Umbilical cord (tissue), 2 donors: ENCODE measurements around the gene MMAB. TPM values are rescaled to one million over a fixed set of nuclear protein-coding genes. Genes with fewer than 3 reads are reported as not detected.

Experiments
- DNase-seq: peaks from one replicate; pipeline ENCODE4 v3.0.0-alpha.2; 2015; ENCODE audit warnings: low spot score
- total RNA-seq: library from RNA; depleted of rRNA; stranded (reverse); fragments of >200 nt; gene quantifications from one replicate; pipeline ENCODE4 v1.2.3, GENCODE V29; 2014; ENCODE audit warnings: low replicate concordance; ENCODE audit not compliant: insufficient read depth

Gene MMAB
- total RNA-seq, result 11.1 TPM

- peak; percentile 100 for DNase-seq
Measured at GRCh38 chr12:109573029-109573913, at the start of gene MMAB, which contains the start of gene MVK. Gene MMAB (minus strand): TSS chr12:109573504. CDS start chr12:109573480, 24 bp downstream. Gene MVK (plus strand): TSS chr12:109573794. CDS start chr12:109574823, 1,029 bp downstream.

DNA sequence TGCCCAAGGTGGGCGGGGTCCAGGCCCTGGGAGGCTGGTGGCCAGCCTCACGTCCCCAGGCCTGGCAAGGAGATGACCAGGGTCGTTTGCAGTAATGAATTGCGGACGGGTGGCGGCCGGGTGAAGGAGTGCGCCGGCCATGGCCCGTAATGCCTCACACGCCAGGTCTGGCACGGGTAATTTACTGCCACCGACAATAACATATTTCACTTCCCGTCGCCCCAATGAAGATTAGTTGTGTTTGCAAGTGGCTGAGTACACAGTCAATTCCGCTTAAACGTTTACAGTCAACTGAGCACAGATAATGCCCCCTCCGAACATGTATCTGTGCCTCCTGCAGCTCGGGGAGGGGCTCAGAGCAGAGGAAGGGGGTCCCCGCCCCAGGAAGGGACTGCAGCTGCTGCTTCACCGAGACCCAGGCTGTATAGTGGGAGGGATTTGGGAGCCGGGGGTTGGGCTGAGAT is 48.6 kb upstream of the MMAB start:
- no peak for DNase-seq

GRCh38 chr12:109621211-109621694 is 47.9 kb upstream of the MMAB start:
- no peak for DNase-seq

- no peak for DNase-seq
Measured at GRCh38 chr12:109619002-109619604, 45.8 kb upstream of the MMAB start.

- DNase-seq, result no peak
Measured at GRCh38 chr12:109618082-109618481, 44.8 kb upstream of the MMAB start.

DNA sequence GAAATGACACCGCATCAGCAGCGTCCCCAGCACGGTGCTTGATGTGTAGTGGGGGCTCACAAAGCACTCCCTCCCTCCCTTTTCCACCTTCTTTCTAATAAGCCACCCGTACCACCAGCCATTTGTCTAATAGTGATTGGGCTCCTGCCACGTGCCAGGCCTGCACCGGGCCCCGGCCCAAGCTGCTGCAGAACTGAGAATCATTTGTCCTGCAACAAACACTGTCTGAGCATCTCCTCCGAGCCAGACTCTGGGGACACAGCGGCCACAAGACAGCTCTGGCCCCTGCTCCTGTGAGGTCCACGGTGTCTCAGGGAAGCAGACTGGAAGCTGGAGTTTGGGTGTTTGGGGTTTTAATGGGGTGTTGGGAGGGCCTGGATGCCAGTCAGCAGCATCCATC is 44.2 kb upstream of the MMAB start:
- DNase-seq, result no peak

DNA sequence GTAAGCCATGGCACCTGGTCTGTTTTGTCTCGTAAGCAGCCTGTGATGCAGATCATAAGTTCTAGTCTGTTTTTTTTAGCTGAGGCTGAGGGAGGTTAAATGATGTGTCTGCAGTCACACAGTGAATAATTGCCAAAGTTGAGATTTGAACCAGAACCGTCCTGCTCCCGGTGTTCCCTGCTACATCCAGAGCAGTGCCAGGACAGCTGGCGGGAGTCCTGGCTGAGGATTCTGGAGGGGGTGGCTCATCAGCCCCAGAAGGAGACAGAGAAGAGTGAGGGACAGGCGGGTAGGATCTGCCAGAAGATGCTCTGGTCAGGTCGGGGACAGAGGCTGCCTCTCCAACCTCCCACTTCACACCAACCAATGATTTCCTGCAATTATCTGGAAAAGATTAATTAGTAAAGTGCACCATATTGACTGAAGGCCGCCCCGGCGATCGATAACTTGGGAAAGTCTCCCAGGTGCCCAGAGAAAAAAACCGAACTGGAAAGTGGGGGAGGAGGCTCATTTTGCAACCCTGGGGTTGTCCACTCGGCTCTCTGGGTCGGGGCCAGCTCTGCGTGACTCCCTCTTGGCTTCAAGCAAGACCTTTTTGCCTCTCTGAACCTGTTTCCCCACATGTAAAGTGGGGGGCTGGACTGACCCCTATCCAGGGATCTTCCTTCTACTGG is 42.4 kb upstream of the MMAB start:
- no peak for DNase-seq

DNA sequence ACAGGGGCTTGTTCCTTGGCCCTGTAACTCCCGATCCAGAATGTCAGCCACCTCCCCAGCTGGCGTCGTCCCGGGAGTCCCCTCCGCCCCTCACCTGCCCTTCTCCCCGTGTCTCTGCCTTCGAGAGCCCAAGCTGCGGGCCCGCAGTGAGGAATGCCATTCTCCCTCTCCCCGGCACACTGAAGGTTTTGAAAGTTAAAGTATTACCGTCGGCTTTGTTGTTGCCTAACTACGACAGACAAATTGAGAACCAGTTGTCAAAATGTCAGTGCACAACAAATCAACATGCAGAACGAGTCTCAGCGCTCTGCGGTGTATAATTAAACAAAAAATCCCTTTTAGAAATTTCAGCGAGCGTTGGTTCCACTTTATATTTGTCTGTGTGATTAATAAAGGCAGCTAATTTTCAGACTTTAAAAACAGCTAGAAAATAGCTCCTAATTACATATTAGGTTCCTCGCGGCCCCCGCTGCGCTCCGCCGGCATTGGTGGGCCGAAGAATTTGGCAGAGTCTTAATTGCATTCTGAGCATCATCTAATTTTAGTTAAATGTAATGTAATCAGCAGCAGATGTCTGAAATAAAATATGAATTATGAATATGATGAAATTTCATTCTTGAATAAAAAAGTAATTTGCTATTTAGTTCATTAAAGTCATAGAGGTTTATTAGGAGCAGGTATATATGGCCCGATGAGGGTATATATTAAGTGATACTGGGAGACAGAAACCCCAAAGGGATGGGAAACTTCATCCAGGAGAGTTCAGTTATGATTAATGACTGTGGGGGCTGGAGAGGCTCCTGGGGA is 40.5 kb upstream of the MMAB start:
- no peak for DNase-seq

DNA sequence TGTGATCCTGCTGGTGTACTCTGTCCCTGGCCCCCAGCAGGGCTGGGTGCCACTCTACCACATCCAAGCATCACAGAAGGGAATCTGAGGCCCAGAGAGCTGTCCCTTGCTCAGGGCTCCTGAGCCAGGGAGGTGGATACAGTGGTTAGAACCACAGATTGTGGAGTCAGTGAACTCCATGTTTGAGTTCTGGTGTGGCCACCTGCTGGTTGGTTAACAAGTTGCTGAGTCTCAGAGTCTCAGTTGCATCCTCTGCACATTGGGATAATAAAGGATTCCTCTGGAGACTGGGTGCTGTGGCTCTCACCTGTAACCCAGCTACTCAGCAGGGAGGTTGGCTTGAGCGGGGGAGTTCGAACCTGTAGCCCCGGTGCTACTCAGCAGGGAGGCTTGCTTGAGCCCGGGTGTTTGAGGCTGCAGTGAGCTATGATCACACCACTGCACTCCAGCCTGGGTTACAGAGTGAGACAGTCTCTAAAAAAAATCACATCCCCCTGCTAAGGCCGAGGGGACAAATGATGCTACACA is 39.7 kb upstream of the MMAB start:
- DNase-seq, result no peak

DNA sequence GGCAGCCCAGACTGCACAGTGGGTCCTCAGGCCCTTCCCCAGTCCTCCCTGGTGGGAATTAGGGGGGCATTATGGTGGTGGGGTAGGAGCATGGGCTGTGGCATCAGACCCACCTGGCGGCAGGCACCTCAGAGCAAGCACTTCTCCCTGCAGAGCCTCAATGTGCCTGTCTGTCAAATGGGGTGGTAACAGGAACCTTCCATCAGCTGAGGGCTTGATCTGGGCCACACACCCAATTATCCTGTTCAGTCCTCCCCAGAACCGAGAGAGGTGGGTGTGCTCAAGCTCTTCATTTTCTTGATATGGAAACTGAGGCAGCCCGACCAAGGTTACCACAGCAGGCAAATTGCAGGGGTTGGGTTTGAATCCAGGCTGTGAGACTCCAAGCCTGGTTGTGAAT is 38.7 kb upstream of the MMAB start:
- DNase-seq, result no peak

GRCh38 chr12:109611223-109611622 is 37.9 kb upstream of the MMAB start:
- no peak for DNase-seq

DNA sequence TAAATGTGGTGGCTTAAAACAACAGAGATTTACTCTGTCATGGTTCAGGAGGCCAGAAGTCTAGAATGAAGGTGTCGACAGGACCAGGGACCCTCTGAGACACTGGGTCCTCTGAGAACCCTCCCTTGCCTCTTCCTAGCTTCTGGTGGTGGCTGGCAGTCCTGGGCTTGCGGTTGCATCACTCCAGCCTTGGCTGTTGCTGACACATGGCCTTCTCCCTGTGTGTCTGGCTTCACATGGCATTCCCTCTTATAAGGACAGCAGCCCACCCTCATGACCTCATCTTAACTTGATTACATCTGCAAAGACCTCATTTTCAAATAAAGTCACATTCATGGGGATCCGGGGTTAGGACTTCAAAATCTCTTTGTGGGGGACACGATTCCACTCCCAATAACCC is 37.2 kb upstream of the MMAB start:
- no peak for DNase-seq

DNA sequence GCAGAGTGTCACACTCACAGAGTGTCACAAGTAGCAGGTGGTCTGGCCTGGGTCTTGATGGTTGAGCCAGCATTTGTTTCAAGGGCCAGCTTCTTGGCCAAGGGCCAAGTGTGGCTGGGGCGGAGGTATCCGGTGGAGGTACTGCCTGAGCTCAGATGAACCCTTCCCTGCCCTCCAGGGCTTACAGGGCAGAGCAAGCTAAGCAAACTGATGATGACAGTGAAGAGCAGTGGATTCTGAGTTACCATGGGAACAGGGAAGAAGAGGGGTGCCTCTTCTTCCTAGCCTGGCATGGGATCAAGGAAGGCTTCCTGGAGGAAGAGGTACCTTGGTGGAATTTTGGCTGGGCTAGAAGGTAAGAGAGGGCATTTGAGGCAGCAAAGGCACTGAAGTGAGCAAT is 36.0 kb upstream of the MMAB start:
- DNase-seq, result no peak

- no peak for DNase-seq
Measured at GRCh38 chr12:109608793-109609192, 35.5 kb upstream of the MMAB start.

- no peak for DNase-seq
Measured at GRCh38 chr12:109608270-109608669, 35.0 kb upstream of the MMAB start.

DNA sequence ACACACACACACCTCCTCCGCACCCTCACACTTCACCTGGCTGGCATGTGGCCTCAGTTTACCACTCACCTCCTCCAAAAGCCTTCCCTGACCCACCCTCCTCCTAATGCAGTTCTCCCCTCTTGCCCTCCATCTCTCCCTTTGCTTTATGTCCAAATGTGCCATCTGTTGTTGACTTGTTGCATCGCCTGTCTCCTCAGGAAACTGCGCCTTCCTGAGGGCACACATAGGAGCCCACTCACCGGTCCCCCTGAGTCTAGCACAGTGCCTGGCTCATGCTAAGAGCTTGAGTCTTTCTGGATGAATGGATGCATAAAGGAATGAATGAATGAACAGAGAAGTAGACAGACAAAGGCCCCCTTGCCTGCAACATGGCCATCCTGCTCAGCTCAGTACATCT is 34.3 kb upstream of the MMAB start:
- DNase-seq, result no peak

DNA sequence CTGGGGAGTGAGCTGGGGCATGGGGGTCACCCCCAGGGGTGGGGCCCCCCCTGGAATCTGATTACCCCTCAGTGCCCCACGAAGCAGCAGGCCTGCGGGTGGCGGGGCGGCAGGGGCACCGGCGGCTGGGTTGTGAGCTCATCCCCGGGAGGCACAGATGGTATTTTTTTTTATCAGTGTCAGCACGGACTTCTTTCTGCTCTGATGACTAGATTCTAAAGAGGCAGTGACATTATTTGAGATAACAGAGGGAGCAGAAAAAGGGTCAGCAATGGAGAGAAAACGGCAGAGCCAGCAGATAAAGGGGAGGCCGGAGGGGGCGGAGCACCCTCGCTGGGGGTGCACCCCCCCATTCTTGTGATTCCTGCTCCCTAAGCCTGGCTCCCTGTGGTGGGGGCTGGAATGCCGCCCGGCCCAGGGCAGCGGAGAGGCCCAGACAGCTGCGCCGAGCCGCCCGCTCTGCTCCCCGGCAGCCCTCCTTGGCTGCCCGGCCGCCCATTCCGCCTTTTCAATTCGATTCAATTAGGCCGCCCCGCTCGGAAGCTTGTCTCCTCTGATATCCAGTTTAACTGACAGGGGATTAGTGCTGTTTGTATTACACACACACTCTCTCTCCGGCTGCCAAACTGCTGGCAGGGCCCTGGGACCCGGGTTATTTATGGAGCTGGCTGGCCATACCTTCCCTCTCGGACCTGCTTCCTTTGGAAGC is 33.2 kb upstream of the MMAB start:
- DNase-seq, result peak; percentile 55

- no peak for DNase-seq
Measured at GRCh38 chr12:109605599-109606228, 32.4 kb upstream of the MMAB start.

DNA sequence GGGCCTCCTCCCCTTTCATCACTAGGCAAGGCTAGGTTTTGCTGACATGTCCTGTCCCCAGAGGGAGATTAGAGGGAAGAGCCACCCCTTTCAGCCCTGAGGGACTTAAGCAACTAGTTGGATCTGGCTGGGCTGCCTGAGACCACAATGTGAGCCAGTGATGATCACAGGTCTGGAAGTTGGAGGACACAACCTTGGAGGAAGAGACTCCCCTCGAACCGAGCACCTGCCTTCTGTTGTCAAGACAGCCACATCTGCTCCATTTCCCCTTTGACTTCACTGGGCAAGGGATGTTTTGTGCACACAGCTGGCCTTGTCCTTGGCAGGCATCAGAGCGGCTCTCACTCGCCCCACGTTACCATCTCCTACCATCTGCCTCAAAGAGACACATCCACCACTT is 31.7 kb upstream of the MMAB start:
- DNase-seq, result no peak

DNA sequence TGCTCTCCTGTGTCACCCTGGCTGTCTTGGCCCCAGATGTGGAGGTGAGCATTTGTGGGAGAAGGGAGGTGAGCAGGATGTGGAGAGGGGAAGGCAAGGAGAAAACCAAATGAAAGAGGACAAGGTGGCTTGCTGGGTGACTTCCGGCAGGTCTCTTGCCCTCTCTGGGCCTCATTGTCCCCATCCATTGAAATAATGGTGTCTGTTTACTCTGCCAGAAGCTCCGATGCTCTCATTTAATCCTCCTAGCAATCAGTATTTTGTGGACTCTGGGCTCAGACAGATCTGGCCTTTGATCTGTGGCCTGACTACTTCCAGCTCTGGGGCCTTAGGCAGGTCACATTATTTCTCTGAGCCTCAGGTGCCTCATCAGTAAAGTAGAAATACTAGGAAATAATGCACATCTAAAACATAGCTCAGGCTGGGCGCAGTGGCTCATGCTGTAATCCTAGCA is 30.9 kb upstream of the MMAB start:
- no peak for DNase-seq
